PC-9 (cell line): ENCODE measurements around the gene UBQLN3. TPM values are rescaled to one million over a fixed set of nuclear protein-coding genes. Genes with fewer than 3 reads are reported as not detected.

Source experiments
- BruUV-seq: library from RNA; stranded (reverse); fragments of 400-500 nt; replicated peaks from 2 replicates; lab custom pipeline; 2021; lab: Mats Ljungman, UMichigan
- CTCF ChIA-PET: fragments of 300-600 bp; sonication (Branson Sonifier 250); formaldehyde crosslinking; loops from one replicate; lab custom pipeline; 2022; ENCODE audit warnings: antibody characterized with exemption; lab: Charles Lee
- POLR2A ChIA-PET: fragments of 300-600 bp; sonication (Branson Sonifier 250); formaldehyde crosslinking; loops from one replicate; lab custom pipeline; 2022; ENCODE audit warnings: antibody characterized with exemption; ENCODE audit not compliant: unreplicated experiment; lab: Charles Lee
- DNase-seq, 2 experiments: peaks; one replicate each; pipeline versions ENCODE4 v3.0.0 to v3.0.0-alpha.2; 2015 to 2022; ENCODE audit warnings: mixed read lengths in 1 of 2
- H2AFZ ChIP-seq: fragments of 200-600 bp; sonication (generic); 2 replicates; pipeline ENCODE4 v1.8.1; 2017; ENCODE audit warnings: antibody characterized with exemption
- H3F3A ChIP-seq: fragments of 200-600 bp; sonication (generic); 2 replicates; pipeline ENCODE4 v1.8.1; 2017; ENCODE audit warnings: antibody characterized with exemption, mild to moderate bottlenecking, low read depth; ENCODE audit not compliant: insufficient read depth
- H3K27ac ChIP-seq: fragments of 200-600 bp; sonication (generic); 2 replicates; pipeline ENCODE4 v1.6.1; 2016; ENCODE audit warnings: mixed run types
- H3K27me3 ChIP-seq: fragments of 200-600 bp; sonication (generic); 2 replicates; pipeline ENCODE4 v1.6.1; 2016; ENCODE audit warnings: low read depth, mixed run types; ENCODE audit not compliant: insufficient read depth
- H3K36me3 ChIP-seq: fragments of 200-600 bp; sonication (generic); 2 replicates; pipeline ENCODE4 v1.6.1; 2016; ENCODE audit warnings: low read depth, mixed run types
- H3K4me1 ChIP-seq: fragments of 200-600 bp; sonication (generic); replicated peaks from 2 replicates; pipeline ENCODE4 v1.6.1; 2016; ENCODE audit warnings: mixed run types; ENCODE audit not compliant: insufficient read depth
- H3K4me2 ChIP-seq: fragments of 200-600 bp; sonication (generic); 2 replicates; pipeline ENCODE4 v1.6.1; 2017; ENCODE audit warnings: mixed run types
- H3K4me3 ChIP-seq: fragments of 200-600 bp; sonication (generic); 2 replicates; pipeline ENCODE4 v1.6.1; 2016; ENCODE audit warnings: mixed run types
- H3K79me2 ChIP-seq: fragments of 200-600 bp; sonication (generic); 2 replicates; pipeline ENCODE4 v1.6.1; 2017; ENCODE audit warnings: low read depth, mixed run types
- H3K9me2 ChIP-seq: fragments of 200-600 bp; sonication (generic); 2 replicates; pipeline ENCODE4 v1.8.1; 2017; ENCODE audit warnings: mild to moderate bottlenecking; ENCODE audit not compliant: insufficient read depth
- H3K9me3 ChIP-seq: fragments of 200-600 bp; sonication (generic); 2 replicates; pipeline ENCODE4 v1.8.1; 2016; ENCODE audit warnings: low read depth; ENCODE audit not compliant: insufficient read depth
- H4K20me1 ChIP-seq: fragments of 200-600 bp; sonication (generic); 2 replicates; pipeline ENCODE4 v1.8.1; 2017; ENCODE audit not compliant: insufficient read depth
- EZH2 ChIP-seq: fragments of 200-600 bp; sonication (generic); IDR thresholded peaks from 2 replicates; pipeline ENCODE4 v1.8.0; 2017; ENCODE audit warnings: antibody characterized with exemption, low read depth
- intact Hi-C: fragments of 100-400 bp; cut with micrococcal nuclease; formaldehyde crosslinking; loops from one replicate; pipeline ENCODE4 v1.10.0; 2022; ENCODE audit not compliant: unreplicated experiment
- total RNA-seq: library from RNA; stranded (reverse); gene quantifications from 2 replicates; pipeline ENCODE4 v1.2.3, GENCODE V29; 2021
- TF ChIP-seq, protein P1 (sequence below): fragments of 200-600 bp; sonication (generic); conservative IDR thresholded peaks from 2 replicates; pipeline ENCODE4 v1.6.1; 2017; ENCODE audit warnings: mixed run types, antibody characterized with exemption, mild to moderate bottlenecking, moderate library complexity

UBQLN3 gene
- total RNA-seq, 1 experiment from 2014 or later: not detected

DNA sequence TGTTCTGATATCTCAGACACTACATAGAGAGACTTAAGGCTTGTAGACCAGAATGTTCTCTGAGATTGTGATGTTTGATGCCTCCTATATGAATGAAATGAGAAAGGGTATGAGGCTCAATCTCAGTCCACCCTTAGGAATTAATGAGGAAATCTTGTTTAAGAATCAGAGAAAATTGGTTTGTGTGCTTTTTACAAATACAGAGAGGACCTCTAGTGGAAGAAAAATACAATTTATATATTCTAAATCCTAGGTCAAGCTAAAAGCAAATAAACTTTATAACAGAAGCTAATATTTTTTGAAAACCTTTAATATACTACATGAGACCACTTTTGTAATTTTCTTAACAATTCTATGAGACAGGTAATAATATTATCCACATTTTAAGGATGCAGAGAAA, 43.6 kb upstream of the UBQLN3 start:
- TF ChIP-seq, protein P1, sequence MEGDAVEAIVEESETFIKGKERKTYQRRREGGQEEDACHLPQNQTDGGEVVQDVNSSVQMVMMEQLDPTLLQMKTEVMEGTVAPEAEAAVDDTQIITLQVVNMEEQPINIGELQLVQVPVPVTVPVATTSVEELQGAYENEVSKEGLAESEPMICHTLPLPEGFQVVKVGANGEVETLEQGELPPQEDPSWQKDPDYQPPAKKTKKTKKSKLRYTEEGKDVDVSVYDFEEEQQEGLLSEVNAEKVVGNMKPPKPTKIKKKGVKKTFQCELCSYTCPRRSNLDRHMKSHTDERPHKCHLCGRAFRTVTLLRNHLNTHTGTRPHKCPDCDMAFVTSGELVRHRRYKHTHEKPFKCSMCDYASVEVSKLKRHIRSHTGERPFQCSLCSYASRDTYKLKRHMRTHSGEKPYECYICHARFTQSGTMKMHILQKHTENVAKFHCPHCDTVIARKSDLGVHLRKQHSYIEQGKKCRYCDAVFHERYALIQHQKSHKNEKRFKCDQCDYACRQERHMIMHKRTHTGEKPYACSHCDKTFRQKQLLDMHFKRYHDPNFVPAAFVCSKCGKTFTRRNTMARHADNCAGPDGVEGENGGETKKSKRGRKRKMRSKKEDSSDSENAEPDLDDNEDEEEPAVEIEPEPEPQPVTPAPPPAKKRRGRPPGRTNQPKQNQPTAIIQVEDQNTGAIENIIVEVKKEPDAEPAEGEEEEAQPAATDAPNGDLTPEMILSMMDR: peak; percentile 34; the same call in 1 of the 2 replicates
- TF ChIP-seq EZH2: no peak
- Histone ChIP-seq H2AFZ (no peak overlapping the region), H3K27me3 (no peaks in the 10 kb centered on the region), H3K36me3 (no peaks in the 10 kb centered on the region), H3K79me2 (no peaks in the 10 kb centered on the region), H3K4me3 (no peak overlapping the region), H3K9me3 (no peaks in the 10 kb centered on the region), H4K20me1 (no peaks in the 10 kb centered on the region), H3K4me2 (no peak overlapping the region), H3K27ac (no peak overlapping the region), H3K4me1 (peaks cover 13% of the 10 kb centered on the region; the same call in 1 of the 2 replicates), H3K9me2 (no peaks in the 10 kb centered on the region), H3F3A (no peaks in the 10 kb centered on the region)
- CTCF ChIA-PET: no interaction called here
- POLR2A ChIA-PET: no interaction called here
- BruUV-seq: no TSS peak
- DNase-seq: no peak
- intact Hi-C loops: no loop called here

- peaks cover 13% of the 10 kb centered on the region; the same call in 1 of the 2 replicates for H3K4me1 ChIP-seq
- H4K20me1 ChIP-seq: no peaks in the 10 kb centered on the region
- BruUV-seq: no TSS peak
- no peaks in the 10 kb centered on the region for H3K9me2 ChIP-seq
- H3K27me3 ChIP-seq: no peaks in the 10 kb centered on the region
- POLR2A ChIA-PET: no interaction called here
- no peaks in the 10 kb centered on the region for H3F3A ChIP-seq
- no peak overlapping the region for H3K4me3 ChIP-seq
- H3K27ac ChIP-seq: no peak overlapping the region
- intact Hi-C loops: no loop called here
- H3K4me2 ChIP-seq: peak overlapping the region; percentile 32; the same call in 1 of the 2 replicates
- H3K9me3 ChIP-seq: no peaks in the 10 kb centered on the region
- TF ChIP-seq, protein P1: no peak
- no peak for TF ChIP-seq EZH2
- peak in 1 of 2 experiments; percentile 71 for DNase-seq
- H3K36me3 ChIP-seq: no peaks in the 10 kb centered on the region
- CTCF ChIA-PET: no interaction called here
- no peaks in the 10 kb centered on the region for H3K79me2 ChIP-seq
- no peak overlapping the region for H2AFZ ChIP-seq
Measured at GRCh38 chr11:5550440-5551095, 40.8 kb upstream of the UBQLN3 start.

- H3K27ac ChIP-seq: no peak within 1 kb of the TSS
- H3K4me1 ChIP-seq: peaks cover 13% of the 10 kb centered on the region; the same call in 1 of the 2 replicates
- DNase-seq: no peak
- no peaks in the 10 kb centered on the region for H3F3A ChIP-seq
- no peaks in the 10 kb centered on the region for H3K79me2 ChIP-seq
- H3K27me3 ChIP-seq: no peaks in the 10 kb centered on the region
- CTCF ChIA-PET: no interaction called here
- H3K9me2 ChIP-seq: no peaks in the 10 kb centered on the region
- TF ChIP-seq, protein P1: no peak
- no peak for TF ChIP-seq EZH2
- no peak within 1 kb of the TSS for H3K4me3 ChIP-seq
- H3K9me3 ChIP-seq: no peaks in the 10 kb centered on the region
- no peaks in the 10 kb centered on the region for H4K20me1 ChIP-seq
- H2AFZ ChIP-seq: no peak within 1 kb of the TSS
- POLR2A ChIA-PET: no interaction called here
- H3K4me2 ChIP-seq: no peak within 1 kb of the TSS
- no peaks in the 10 kb centered on the region for H3K36me3 ChIP-seq
- intact Hi-C loops: no loop called here
- no TSS peak for BruUV-seq
Measured at GRCh38 chr11:5548440-5548839, 38.7 kb upstream of the UBQLN3 start, which contains the start of gene OR52H1. Gene OR52H1, minus strand, starts transcription at chr11:5548540. Its CDS starts 3,035 bp downstream, at chr11:5545505.
